IMR-90 (cell line): ENCODE measurements around the gene CDHR3. TPM values are rescaled to one million over a fixed set of nuclear protein-coding genes. Genes with fewer than 3 reads are reported as not detected.

ENCODE experiments used
- ATAC-seq: fragments of 200-7000 bp; cut with Tn5 transposase; 2 replicates; pipeline ENCODE4 v1.9.1; 2020; ENCODE audit warnings: low read depth, mild to moderate bottlenecking, moderate library complexity
- BruUV-seq: library from RNA; stranded (reverse); fragments of 400-500 nt; replicated peaks from 2 replicates; lab custom pipeline; 2021; lab: Mats Ljungman, UMichigan
- CTCF ChIA-PET: fragments of 300-600 bp; formaldehyde crosslinking; extraction: SDS; loops from one replicate; lab custom pipeline; 2021; ENCODE audit warnings: antibody characterized with exemption; lab: Yijun Ruan, JAX
- POLR2A ChIA-PET: fragments of 300-600 bp; sonication (Branson Sonifier 250); formaldehyde crosslinking; loops from one replicate; lab custom pipeline; 2022; ENCODE audit warnings: antibody characterized with exemption; ENCODE audit not compliant: unreplicated experiment; lab: Charles Lee
- DNase-seq: peaks from one replicate; pipeline ENCODE4 v3.0.0; 2013
- H2AFZ ChIP-seq: replicated peaks from 2 replicates; pipeline ENCODE3; 2013; ENCODE audit warnings: low read length, mild to moderate bottlenecking; ENCODE audit not compliant: poor library complexity
- H2AK5ac ChIP-seq: 2 replicates; pipeline ENCODE4 v1.6.1; 2013; ENCODE audit warnings: low read depth, low read length, inconsistent platforms
- H2AK9ac ChIP-seq: replicated peaks from 2 replicates; pipeline ENCODE3; 2013; ENCODE audit warnings: mild to moderate bottlenecking, low read depth, low read length, moderate library complexity; ENCODE audit not compliant: poor library complexity
- H2BK120ac ChIP-seq: 2 replicates; pipeline ENCODE4 v1.6.1; 2013; ENCODE audit warnings: low read depth, low read length, inconsistent platforms
- H2BK15ac ChIP-seq: 3 replicates; pipeline ENCODE4 v1.6.1; 2013; ENCODE audit warnings: low read depth, low read length, inconsistent platforms
- H2BK20ac ChIP-seq: 2 replicates; pipeline ENCODE4 v1.6.1; 2013; ENCODE audit warnings: low read depth, mild to moderate bottlenecking, inconsistent platforms, low read length, moderate library complexity
- H2BK5ac ChIP-seq: 2 replicates; pipeline ENCODE4 v1.6.1; 2013; ENCODE audit warnings: mild to moderate bottlenecking, low read depth, low read length, inconsistent platforms; ENCODE audit not compliant: poor library complexity, severe bottlenecking
- H3K14ac ChIP-seq: replicated peaks from 2 replicates; pipeline ENCODE4 v1.6.1; 2013; ENCODE audit warnings: low read depth, low read length, inconsistent platforms
- H3K18ac ChIP-seq: 2 replicates; pipeline ENCODE4 v1.6.1; 2013; ENCODE audit warnings: low read depth, low read length, control low read depth
- H3K23ac ChIP-seq: 2 replicates; pipeline ENCODE4 v1.6.1; 2013; ENCODE audit warnings: low read depth, low read length, inconsistent platforms
- H3K27ac ChIP-seq: 2 replicates; pipeline ENCODE4 v1.5.1; 2013; ENCODE audit warnings: mild to moderate bottlenecking, control low read depth, low read length; ENCODE audit not compliant: insufficient read depth
- H3K27me3 ChIP-seq: 2 replicates; pipeline ENCODE4 v1.6.1; 2013; ENCODE audit warnings: low read length; ENCODE audit not compliant: control insufficient read depth, insufficient read depth
- H3K36me3 ChIP-seq: 2 replicates; pipeline ENCODE4 v1.6.1; 2013; ENCODE audit warnings: low read length, mixed read lengths; ENCODE audit not compliant: control insufficient read depth, insufficient read depth
- H3K4ac ChIP-seq: 2 replicates; pipeline ENCODE4 v1.6.1; 2013; ENCODE audit warnings: low read depth, low read length, inconsistent platforms
- H3K4me1 ChIP-seq: 2 replicates; pipeline ENCODE4 v1.6.1; 2013; ENCODE audit warnings: low read length, mixed read lengths; ENCODE audit not compliant: control insufficient read depth, insufficient read depth
- H3K4me2 ChIP-seq: 2 replicates; pipeline ENCODE4 v1.6.1; 2013; ENCODE audit warnings: low read depth, mild to moderate bottlenecking, control low read depth, low read length, moderate library complexity
- H3K4me3 ChIP-seq: 2 replicates; pipeline ENCODE4 v1.5.1; 2013; ENCODE audit warnings: low read depth, mild to moderate bottlenecking, control low read depth, low read length, moderate library complexity; ENCODE audit not compliant: insufficient read depth
- H3K56ac ChIP-seq: 2 replicates; pipeline ENCODE4 v1.6.1; 2013; ENCODE audit warnings: low read length, inconsistent platforms; ENCODE audit not compliant: insufficient read depth; ENCODE audit errors: extremely low read depth
- H3K79me1 ChIP-seq, 2 experiments: 2 replicates each; pipeline ENCODE4 v1.6.1; 2013; ENCODE audit warnings: low read length in 2 of 2, inconsistent platforms in 1 of 2, low read depth in 1 of 2
- H3K9ac ChIP-seq: 2 replicates; pipeline ENCODE4 v1.6.1; 2013; ENCODE audit warnings: low read depth, low read length, control low read depth
- H3K9me1 ChIP-seq: 2 replicates; pipeline ENCODE4 v1.6.1; 2013; ENCODE audit warnings: low read length, inconsistent platforms; ENCODE audit not compliant: insufficient read depth
- H3K9me3 ChIP-seq: 2 replicates; pipeline ENCODE4 v1.6.1; 2013; ENCODE audit warnings: low read length; ENCODE audit not compliant: control insufficient read depth, insufficient read depth
- H4K20me1 ChIP-seq: 2 replicates; pipeline ENCODE4 v1.6.1; 2013; ENCODE audit warnings: low read length, inconsistent platforms; ENCODE audit not compliant: insufficient read depth
- H4K5ac ChIP-seq: 2 replicates; pipeline ENCODE4 v1.6.1; 2013; ENCODE audit warnings: mild to moderate bottlenecking, low read depth, low read length, control low read depth
- H4K8ac ChIP-seq, 2 experiments: 2 replicates each; pipeline ENCODE4 v1.6.1; 2013; ENCODE audit warnings: low read depth in 2 of 2, low read length in 2 of 2, control low read depth in 1 of 2, inconsistent platforms in 1 of 2
- H4K91ac ChIP-seq: 2 replicates; pipeline ENCODE4 v1.6.1; 2013; ENCODE audit warnings: low read depth, low read length, inconsistent platforms; ENCODE audit not compliant: insufficient read depth
- CEBPB ChIP-seq: IDR thresholded peaks from 2 replicates; pipeline ENCODE4 v1.6.1; 2012; ENCODE audit warnings: low read depth, low read length, improper control_type of control experiment
- CTCF ChIP-seq: conservative IDR thresholded peaks from 2 replicates; pipeline ENCODE4 v1.5.1; 2012; ENCODE audit warnings: mild to moderate bottlenecking, low read depth, low read length, improper control_type of control experiment
- FOS ChIP-seq: fragments of 150-350 bp; IDR thresholded peaks from 2 replicates; pipeline ENCODE4 v1.6.1; 2016; ENCODE audit warnings: low read depth, low read length
- MAFK ChIP-seq: IDR thresholded peaks from 2 replicates; pipeline ENCODE4 v1.6.1; 2012; ENCODE audit warnings: low read depth, low read length, improper control_type of control experiment
- MAZ ChIP-seq: IDR thresholded peaks from 2 replicates; pipeline ENCODE4 v1.6.1; 2012; ENCODE audit warnings: low read depth, mild to moderate bottlenecking, low read length, improper control_type of control experiment, moderate library complexity, borderline replicate concordance
- MXI1 ChIP-seq: IDR thresholded peaks from 2 replicates; pipeline ENCODE4 v1.6.1; 2012; ENCODE audit warnings: low read depth, mild to moderate bottlenecking, low read length, moderate library complexity, borderline replicate concordance
- NFE2L2 ChIP-seq: fragments of 150-350 bp; IDR thresholded peaks from 2 replicates; pipeline ENCODE4 v1.6.1; 2016; ENCODE audit warnings: low read depth, mild to moderate bottlenecking, low read length
- RAD21 ChIP-seq: IDR thresholded peaks from 2 replicates; pipeline ENCODE4 v1.6.1; 2012; ENCODE audit warnings: low read length, improper control_type of control experiment
- RCOR1 ChIP-seq: IDR thresholded peaks from 2 replicates; pipeline ENCODE4 v1.6.1; 2012; ENCODE audit warnings: mild to moderate bottlenecking, low read length, improper control_type of control experiment; ENCODE audit not compliant: insufficient replicate concordance
- WGBS, 2 experiments: methylation state at CpG; one replicate each; pipeline versions ENCODE4 v1.1.5 to v1.1.7; 2013; ENCODE audit warnings: missing lambda C conversion rate in 2 of 2; ENCODE audit not compliant: insufficient read length in 1 of 2; ENCODE audit errors: extremely low coverage in 2 of 2; 5-methylcytosine and 5-hydroxymethylcytosine counted together
- dilution Hi-C: fragments of 300-500 bp; cut with HindIII; formaldehyde crosslinking; loops from one replicate; pipeline ENCODE4 v1.14.3; 2018; ENCODE audit warnings: low sequenced_read_pairs; ENCODE audit not compliant: unreplicated experiment
- in situ Hi-C: fragments of 300-500 bp; cut with MboI; formaldehyde crosslinking; loops from 3 replicates; pipeline ENCODE4 v1.14.3; 2019; ENCODE audit warnings: low sequenced_read_pairs, inconsistent platforms, mixed read lengths
- intact Hi-C: fragments of 100-400 bp; cut with micrococcal nuclease; formaldehyde crosslinking; loops from 2 replicates; pipeline ENCODE4 v1.10.0; 2022
- polyA plus RNA-seq, 3 experiments: library from polyadenylated mRNA; depleted of rRNA; stranded (reverse); fragments of >200 nt; gene quantifications; 2 replicates each; pipeline ENCODE4 v1.2.3, GENCODE V29; 2012; ENCODE audit warnings: low replicate concordance in 1 of 3
- total RNA-seq: library from RNA; depleted of rRNA; stranded (reverse); fragments of >200 nt; gene quantifications from 2 replicates; pipeline ENCODE4 v1.2.3, GENCODE V29; 2012

The CDHR3 gene
- total and polyA plus RNA-seq, 2 of the 4 experiments (the other 2 are of a cell fraction): 0.96 to 1.6 TPM

GRCh38 chr7:106050002-106050745 is 87.1 kb downstream of the CDHR3 start:
- dilution Hi-C loops (no loop called here), intact Hi-C loops (no loop called here), in situ Hi-C loops (no loop called here)
- no peak overlapping the region for H3K27ac ChIP-seq
- H3K4me2 ChIP-seq: no peak overlapping the region
- peaks cover 23% of the 10 kb centered on the region for H3K27me3 ChIP-seq
- peak overlapping the region; percentile 91 for H2AK9ac ChIP-seq
- peaks cover 7% of the 10 kb centered on the region for H3K4me1 ChIP-seq
- ATAC-seq (peak; percentile 78), DNase-seq (peak; percentile 59)
- H4K5ac ChIP-seq: no peak overlapping the region
- H4K91ac ChIP-seq: peak overlapping the region; percentile 3; the same call in 1 of the 2 replicates
- H3K4ac ChIP-seq: no peak overlapping the region
- H3K79me1 ChIP-seq: no peaks in the 10 kb centered on the region
- no peak overlapping the region for H2BK5ac ChIP-seq
- no peak overlapping the region; the same call in 1 of the 2 replicates for H3K18ac ChIP-seq
- peak overlapping the region; percentile 68 for H2AFZ ChIP-seq
- H3K9me3 ChIP-seq: no peaks in the 10 kb centered on the region
- no peak overlapping the region for H3K56ac ChIP-seq
- ChIA-PET CTCF (interaction anchor here (3.1 kb wide), 1 partner anchor 104 kb away, joined by 18 read pairs; no protein-coding TSS in a partner anchor), POLR2A (no interaction called here)
- no peak overlapping the region for H2BK15ac ChIP-seq
- H3K14ac ChIP-seq: no peak overlapping the region; the same call in 1 of the 2 replicates
- no peak overlapping the region for H2BK120ac ChIP-seq
- WGBS, 2 experiments: no CpG with 5 or more reads among the region's 13 CpGs
- H4K8ac ChIP-seq: no peak overlapping the region; a peak in 1 of 4 replicates
- TF ChIP-seq MAZ (peak; percentile 41; the same call in 1 of the 2 replicates), MAFK (no peak), CTCF (peak; percentile 26), RCOR1 (no peak), FOS (no peak), MXI1 (no peak), NFE2L2 (no peak), RAD21 (peak; percentile 20; the same call in 1 of the 2 replicates), CEBPB (peak; percentile 87)
- H3K23ac ChIP-seq: no peak overlapping the region
- no peaks in the 10 kb centered on the region for H3K36me3 ChIP-seq
- no peak overlapping the region for H2BK20ac ChIP-seq
- peak overlapping the region; percentile 33; the same call in 1 of the 2 replicates for H2AK5ac ChIP-seq
- no peak overlapping the region for H3K9ac ChIP-seq
- H4K20me1 ChIP-seq: no peaks in the 10 kb centered on the region
- no peak overlapping the region for H3K4me3 ChIP-seq
- H3K9me1 ChIP-seq: 0 out of 2 replicates have a peak, but pooled peaks cover 2% of the 10 kb centered on the region
- BruUV-seq: no TSS peak
